Type B pancreatic cell (in vitro differentiated cells): ENCODE results near the gene DDX3X. TPM values are rescaled to one million over a fixed set of nuclear protein-coding genes. Genes with fewer than 3 reads are reported as not detected.
A peak's percentile ranks its signal among the peaks of the same experiment; 100 is the strongest.

Source experiments
- DNase-seq: peaks from one replicate; pipeline ENCODE4 v3.0.0; 2021; ENCODE audit warnings: mixed read lengths; ENCODE audit not compliant: unreplicated experiment; ENCODE audit errors: extremely low spot score
- H3K27ac Mint-ChIP-seq: 2 replicates; pipeline ENCODE4 v1.8.0; 2021; ENCODE audit warnings: mild to moderate bottlenecking, mixed read lengths
- H3K27me3 Mint-ChIP-seq: 2 replicates; pipeline ENCODE4 v1.8.0; 2021; ENCODE audit warnings: mixed read lengths
- H3K36me3 Mint-ChIP-seq: 2 replicates; pipeline ENCODE4 v1.8.0; 2021; ENCODE audit warnings: mixed read lengths
- H3K4me1 Mint-ChIP-seq: one replicate; pipeline ENCODE4 v1.8.0; 2021; ENCODE audit warnings: mixed read lengths; ENCODE audit not compliant: unreplicated experiment
- H3K4me3 Mint-ChIP-seq: 2 replicates; pipeline ENCODE4 v1.8.0; 2021; ENCODE audit warnings: mild to moderate bottlenecking, mixed read lengths
- H3K9me3 Mint-ChIP-seq: 2 replicates; pipeline ENCODE4 v1.8.0; 2021; ENCODE audit warnings: mixed read lengths
- CTCF ChIP-seq: fragments of 200-600 bp; sonication (generic); conservative IDR thresholded peaks from 2 replicates; pipeline ENCODE4 v1.5.0; 2021; ENCODE audit warnings: antibody characterized with exemption, mild to moderate bottlenecking
- total RNA-seq: library from RNA; stranded (reverse); gene quantifications from 2 replicates; pipeline ENCODE4 v1.2.1, GENCODE V29; 2021; ENCODE audit warnings: low replicate concordance

The DDX3X gene
- total RNA-seq, 1 donor from 2014 or later, result 255 TPM

GRCh38 chrX:41339148-41339547, 5.2 kb downstream of the DDX3X start:
- Mint-ChIP-seq H3K4me3 (no peak overlapping the region), H3K36me3 (peaks cover 26% of the 10 kb centered on the region), H3K4me1 (peaks cover 4% of the 10 kb centered on the region), H3K27ac (peak overlapping the region; percentile 3), H3K27me3 (no peaks in the 10 kb centered on the region), H3K9me3 (no peaks in the 10 kb centered on the region)
- DNase-seq, result no peak
- TF ChIP-seq CTCF, result no peak

GRCh38 chrX:41344053-41344452, 10.1 kb downstream of the DDX3X start:
- H3K4me3 Mint-ChIP-seq, result no peak overlapping the region
- H3K27ac Mint-ChIP-seq, result no peak overlapping the region
- no peak for DNase-seq
- peaks cover 38% of the 10 kb centered on the region for H3K36me3 Mint-ChIP-seq
- H3K27me3 Mint-ChIP-seq, result no peaks in the 10 kb centered on the region
- no peak for TF ChIP-seq CTCF
- H3K9me3 Mint-ChIP-seq, result no peaks in the 10 kb centered on the region
- H3K4me1 Mint-ChIP-seq, result peaks cover 4% of the 10 kb centered on the region

- H3K4me1 Mint-ChIP-seq, result no peaks in the 10 kb centered on the region
- peak overlapping the region; percentile 3 for H3K27ac Mint-ChIP-seq
- no peaks in the 10 kb centered on the region for H3K27me3 Mint-ChIP-seq
- no peak overlapping the region for H3K4me3 Mint-ChIP-seq
- H3K9me3 Mint-ChIP-seq, result no peaks in the 10 kb centered on the region
- peaks cover 41% of the 10 kb centered on the region for H3K36me3 Mint-ChIP-seq
- TF ChIP-seq CTCF, result no peak
- DNase-seq, result no peak
These were observed 13.2 kb downstream of the DDX3X start for GRCh38 chrX:41347186-41347585.

GRCh38 chrX:41348551-41348950, 14.6 kb downstream of the DDX3X start:
- DNase-seq, result no peak
- H3K27me3 Mint-ChIP-seq, result no peaks in the 10 kb centered on the region
- H3K4me1 Mint-ChIP-seq, result no peaks in the 10 kb centered on the region
- TF ChIP-seq CTCF, result no peak
- no peaks in the 10 kb centered on the region for H3K9me3 Mint-ChIP-seq
- H3K36me3 Mint-ChIP-seq, result peaks cover 35% of the 10 kb centered on the region
- H3K4me3 Mint-ChIP-seq, result no peak overlapping the region
- H3K27ac Mint-ChIP-seq, result peak overlapping the region; percentile 34

GRCh38 chrX:41350150-41350975, 16.4 kb downstream of the DDX3X start:
- H3K36me3 Mint-ChIP-seq, result peaks cover 23% of the 10 kb centered on the region

More at GRCh38 chrX:41350150-41350975, 16.4 kb downstream of the DDX3X start:
- Mint-ChIP-seq H3K9me3 (no peaks in the 10 kb centered on the region), H3K27me3 (no peaks in the 10 kb centered on the region), H3K4me1 (no peaks in the 10 kb centered on the region), H3K27ac (peak overlapping the region; percentile 53), H3K4me3 (no peak overlapping the region)
- DNase-seq, result no peak
- TF ChIP-seq CTCF, result no peak
